Liver (tissue), 9 donors: ENCODE measurements around the gene ZNRF4. TPM values are rescaled to one million over a fixed set of nuclear protein-coding genes. Genes with fewer than 3 reads are reported as not detected.

Experiments
- DNase-seq: peaks from one replicate; pipeline ENCODE4 v3.0.0-alpha.2; 2017; ENCODE audit warnings: low spot score
- H3K27ac ChIP-seq, 2 donors: one replicate each; pipeline ENCODE4 v1.7.0; 2013; ENCODE audit warnings: inconsistent platforms in 2 of 2, low read length in 2 of 2, control low read depth in 1 of 2, low read depth in 1 of 2, mild to moderate bottlenecking in 1 of 2
- H3K27me3 ChIP-seq, 4 donors: one replicate each; pipeline versions ENCODE4 v1.6.1 to v1.7.0; 2013; ENCODE audit warnings: low read length in 3 of 4, inconsistent platforms in 1 of 4, mild to moderate bottlenecking in 1 of 4, moderate library complexity in 1 of 4; ENCODE audit not compliant: control insufficient read depth in 4 of 4, insufficient read depth in 4 of 4
- H3K36me3 ChIP-seq, 4 donors: one replicate each; pipeline versions ENCODE4 v1.6.1 to v1.7.0; 2013; ENCODE audit warnings: low read length in 3 of 4, mild to moderate bottlenecking in 3 of 4, low read depth in 1 of 4, moderate library complexity in 1 of 4; ENCODE audit not compliant: control insufficient read depth in 4 of 4, insufficient read depth in 3 of 4
- H3K4me1 ChIP-seq, 4 donors: one replicate each; pipeline versions ENCODE4 v1.6.1 to v1.7.0; 2013; ENCODE audit warnings: low read length in 3 of 4, mild to moderate bottlenecking in 3 of 4, moderate library complexity in 1 of 4; ENCODE audit not compliant: control insufficient read depth in 4 of 4, insufficient read depth in 4 of 4
- H3K4me3 ChIP-seq, 3 donors: one replicate each; pipeline versions ENCODE4 v1.6.1 to v1.7.0; 2013; ENCODE audit warnings: low read length in 3 of 3, control low read depth in 1 of 3, low read depth in 1 of 3, mild to moderate bottlenecking in 1 of 3
- H3K9ac ChIP-seq, 2 donors: one replicate each; pipeline ENCODE4 v1.7.0; 2013; ENCODE audit warnings: low read length in 2 of 2, mild to moderate bottlenecking in 2 of 2, moderate library complexity in 2 of 2, control low read depth in 1 of 2, low read depth in 1 of 2
- H3K9me3 ChIP-seq, 4 donors: one replicate each; pipeline versions ENCODE4 v1.6.1 to v1.7.0; 2013; ENCODE audit warnings: low read length in 3 of 4; ENCODE audit not compliant: control insufficient read depth in 4 of 4
- ATF3 ChIP-seq: IDR thresholded peaks from 2 replicates; pipeline ENCODE4 v1.6.1; 2016; ENCODE audit warnings: antibody characterized with exemption
- EGR1 ChIP-seq, 2 donors: IDR thresholded peaks; 2 replicates each; pipeline ENCODE4 v1.6.1; 2016 to 2018; ENCODE audit warnings: antibody characterized with exemption in 2 of 2, low read depth in 2 of 2
- FOXA1 ChIP-seq: IDR thresholded peaks from 2 replicates; pipeline ENCODE4 v1.6.1; 2016; ENCODE audit warnings: antibody characterized with exemption
- FOXA2 ChIP-seq: IDR thresholded peaks from 2 replicates; pipeline ENCODE4 v1.6.1; 2016; ENCODE audit warnings: antibody characterized with exemption
- GABPA ChIP-seq, 2 donors: IDR thresholded peaks in 1 of 2; conservative IDR thresholded peaks in 1 of 2; 2 replicates each; pipeline ENCODE4 v1.6.1; 2016; ENCODE audit warnings: antibody characterized with exemption in 2 of 2, mild to moderate bottlenecking in 1 of 2, moderate library complexity in 1 of 2
- HNF4A ChIP-seq, 2 donors: conservative IDR thresholded peaks; 2 replicates each; pipeline ENCODE4 v1.6.1; 2016; ENCODE audit warnings: antibody characterized with exemption in 2 of 2, mild to moderate bottlenecking in 2 of 2
- HNF4G ChIP-seq: IDR thresholded peaks from 2 replicates; pipeline ENCODE4 v1.6.1; 2016; ENCODE audit warnings: antibody characterized with exemption
- JUND ChIP-seq, 2 donors: IDR thresholded peaks; 2 replicates each; pipeline ENCODE4 v1.6.1; 2016; ENCODE audit warnings: antibody characterized with exemption in 2 of 2
- MAX ChIP-seq: IDR thresholded peaks from 2 replicates; pipeline ENCODE4 v1.6.1; 2016; ENCODE audit warnings: antibody characterized with exemption
- NR2F2 ChIP-seq: IDR thresholded peaks from 2 replicates; pipeline ENCODE4 v1.6.1; 2016; ENCODE audit warnings: antibody characterized with exemption
- RAD21 ChIP-seq, 2 donors: IDR thresholded peaks; 2 replicates each; pipeline ENCODE4 v1.6.1; 2016; ENCODE audit warnings: antibody characterized with exemption in 2 of 2, mild to moderate bottlenecking in 2 of 2
- RXRA ChIP-seq, 2 donors: IDR thresholded peaks; 2 replicates each; pipeline ENCODE4 v1.6.1; 2017 to 2018; ENCODE audit warnings: antibody characterized with exemption in 2 of 2, mild to moderate bottlenecking in 1 of 2
- SP1 ChIP-seq: IDR thresholded peaks from 2 replicates; pipeline ENCODE4 v1.6.1; 2018; ENCODE audit warnings: antibody characterized with exemption, mild to moderate bottlenecking
- TAF1 ChIP-seq: conservative IDR thresholded peaks from 2 replicates; pipeline ENCODE4 v1.6.1; 2016; ENCODE audit warnings: antibody characterized with exemption, mild to moderate bottlenecking
- YY1 ChIP-seq: IDR thresholded peaks from 2 replicates; pipeline ENCODE4 v1.6.1; 2016; ENCODE audit warnings: antibody characterized with exemption, mild to moderate bottlenecking
- ZBTB33 ChIP-seq: IDR thresholded peaks from 2 replicates; pipeline ENCODE4 v1.6.1; 2016; ENCODE audit warnings: antibody characterized with exemption
- WGBS: extraction: QIAGEN DNeasy Blood & Tissue Kit; methylation state at CpG from one replicate; pipeline ENCODE4 v1.1.7; 2013; 5-methylcytosine and 5-hydroxymethylcytosine counted together
- polyA plus RNA-seq, 2 donors: library from polyadenylated mRNA; stranded (reverse) in 1 of 2; unstranded in 1 of 2; fragments of 200-250 nt in 1 of 2; fragments of >200 nt in 1 of 2; fragmentation: Nextera tagmentation in 1 of 2; extraction: Ambion mirVana in 1 of 2; gene quantifications; one replicate each; pipeline versions ENCODE4 v1.2.1 to v1.2.3, GENCODE V29; 2013 to 2015
- total RNA-seq, 2 donors: library from RNA; depleted of rRNA; stranded (reverse); fragments of >200 nt; gene quantifications; one replicate each; pipeline ENCODE4 v1.2.3, GENCODE V29; 2014
- TF ChIP-seq, protein P1 (sequence below): IDR thresholded peaks from 2 replicates; pipeline ENCODE4 v1.6.1; 2016; ENCODE audit warnings: antibody characterized with exemption, mild to moderate bottlenecking
- donor health status: healthy.
- donor health status: healthy.
- donor health status: healthy.
- donor health status: healthy.
- donor health status: healthy.

Gene ZNRF4
- total and polyA plus RNA-seq, 4 donors, result not detected

- Histone ChIP-seq H3K4me1 (no peaks in the 10 kb centered on the region), H3K27me3 (no peaks in the 10 kb centered on the region), H3K4me3 (no peak overlapping the region), H3K9ac (no peak overlapping the region), H3K27ac (no peak overlapping the region), H3K9me3 (peaks cover 0 to 4% (median 2%) of the 10 kb centered on the region in 4 donors), H3K36me3 (no peaks in the 10 kb centered on the region)
- 76% methylated on average over 9 of the region's 9 CpGs for WGBS
- TF ChIP-seq ATF3 (no peak), NR2F2 (no peak), RXRA (IDR thresholded peaks at IDR 0.05) (no peak), EGR1 (IDR thresholded peaks at IDR 0.05; ENCODE audit: low read depth in 2 of 2) (no peak), HNF4G (no peak), YY1 (no peak), SP1 (no peak), FOXA2 (no peak), ZBTB33 (no peak), GABPA (IDR thresholded peaks at IDR 0.05 in 1 of 2, conservative IDR thresholded peaks at IDR 0.05 in 1 of 2) (no peak), TAF1 (no peak), JUND (IDR thresholded peaks at IDR 0.05) (no peak), HNF4A (conservative IDR thresholded peaks at IDR 0.05) (no peak), MAX (no peak), FOXA1 (no peak), RAD21 (IDR thresholded peaks at IDR 0.05) (no peak)
- TF ChIP-seq, protein P1, sequence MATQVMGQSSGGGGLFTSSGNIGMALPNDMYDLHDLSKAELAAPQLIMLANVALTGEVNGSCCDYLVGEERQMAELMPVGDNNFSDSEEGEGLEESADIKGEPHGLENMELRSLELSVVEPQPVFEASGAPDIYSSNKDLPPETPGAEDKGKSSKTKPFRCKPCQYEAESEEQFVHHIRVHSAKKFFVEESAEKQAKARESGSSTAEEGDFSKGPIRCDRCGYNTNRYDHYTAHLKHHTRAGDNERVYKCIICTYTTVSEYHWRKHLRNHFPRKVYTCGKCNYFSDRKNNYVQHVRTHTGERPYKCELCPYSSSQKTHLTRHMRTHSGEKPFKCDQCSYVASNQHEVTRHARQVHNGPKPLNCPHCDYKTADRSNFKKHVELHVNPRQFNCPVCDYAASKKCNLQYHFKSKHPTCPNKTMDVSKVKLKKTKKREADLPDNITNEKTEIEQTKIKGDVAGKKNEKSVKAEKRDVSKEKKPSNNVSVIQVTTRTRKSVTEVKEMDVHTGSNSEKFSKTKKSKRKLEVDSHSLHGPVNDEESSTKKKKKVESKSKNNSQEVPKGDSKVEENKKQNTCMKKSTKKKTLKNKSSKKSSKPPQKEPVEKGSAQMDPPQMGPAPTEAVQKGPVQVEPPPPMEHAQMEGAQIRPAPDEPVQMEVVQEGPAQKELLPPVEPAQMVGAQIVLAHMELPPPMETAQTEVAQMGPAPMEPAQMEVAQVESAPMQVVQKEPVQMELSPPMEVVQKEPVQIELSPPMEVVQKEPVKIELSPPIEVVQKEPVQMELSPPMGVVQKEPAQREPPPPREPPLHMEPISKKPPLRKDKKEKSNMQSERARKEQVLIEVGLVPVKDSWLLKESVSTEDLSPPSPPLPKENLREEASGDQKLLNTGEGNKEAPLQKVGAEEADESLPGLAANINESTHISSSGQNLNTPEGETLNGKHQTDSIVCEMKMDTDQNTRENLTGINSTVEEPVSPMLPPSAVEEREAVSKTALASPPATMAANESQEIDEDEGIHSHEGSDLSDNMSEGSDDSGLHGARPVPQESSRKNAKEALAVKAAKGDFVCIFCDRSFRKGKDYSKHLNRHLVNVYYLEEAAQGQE, result no peak
- no peak for DNase-seq
Observed at GRCh38 chr19:5457709-5458108, 2.5 kb downstream of the ZNRF4 start.

DNA sequence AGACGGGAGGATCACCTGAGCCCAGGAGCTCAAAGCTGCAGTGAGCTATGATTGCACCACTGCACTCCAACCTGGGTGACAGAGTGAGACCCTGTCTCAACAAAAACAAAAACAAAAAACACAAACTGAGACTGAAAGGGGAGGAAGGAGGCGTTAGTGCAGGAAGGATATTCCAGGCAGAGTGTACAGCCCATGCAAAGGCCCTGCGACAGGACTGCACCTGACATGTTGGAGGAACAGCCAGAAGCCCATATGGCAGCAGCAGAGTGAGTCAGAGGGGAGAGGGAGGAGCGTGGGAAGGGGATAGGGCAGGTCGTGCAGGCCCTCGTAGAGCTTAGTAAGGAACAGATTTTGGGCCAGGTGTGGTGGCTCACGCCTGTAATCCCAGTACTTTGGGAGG is 3.2 kb downstream of the ZNRF4 start:
- H3K27ac ChIP-seq, result no peak overlapping the region
- H3K27me3 ChIP-seq, result no peaks in the 10 kb centered on the region
- H3K4me3 ChIP-seq, result no peak overlapping the region
- H3K36me3 ChIP-seq, result no peaks in the 10 kb centered on the region
- no peak for DNase-seq
- H3K9me3 ChIP-seq, result no peaks in the 10 kb centered on the region
- TF ChIP-seq HNF4A (conservative IDR thresholded peaks at IDR 0.05), result no peak
- no peaks in the 10 kb centered on the region for H3K4me1 ChIP-seq
- H3K9ac ChIP-seq, result no peak overlapping the region
- 88% methylated on average over 7 of the region's 7 CpGs for WGBS
